NCI-H2171 treated with DMSO at 0.1 percent for 48 hours (cell line): ENCODE measurements around the gene GPR137.
"Not testable (repeated sequence)": the region's sequence is repeated elsewhere in the genome, so short reads cannot be mapped to it uniquely, and the experiment has no call there.

Source experiments
- DNase-seq: peaks from one replicate; lab custom pipeline; 2025; lab: John Stamatoyannopoulos, UW

The GPR137 gene

DNA sequence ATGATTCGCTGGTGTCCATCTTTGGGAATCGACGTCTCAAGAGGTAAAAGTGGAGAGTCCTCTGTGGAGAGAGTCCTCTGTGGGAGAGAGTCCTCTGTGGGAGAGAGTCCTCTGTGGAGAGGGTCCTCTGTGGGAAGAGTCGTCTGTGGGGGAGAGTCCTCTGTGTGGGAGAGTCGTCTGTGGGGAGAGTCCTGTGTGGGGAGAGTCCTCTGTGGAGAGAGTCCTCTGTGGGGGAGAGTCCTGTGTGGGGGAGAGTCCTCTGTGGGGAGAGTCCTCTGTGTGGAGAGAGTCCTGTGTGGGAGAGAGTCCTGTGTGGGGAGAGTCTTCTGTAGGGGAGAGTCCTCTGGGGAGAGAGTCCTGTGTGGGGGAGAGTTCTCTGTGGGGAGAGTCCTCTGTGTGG, 35.4 kb downstream of the GPR137 start:
- no peak for DNase-seq

DNA sequence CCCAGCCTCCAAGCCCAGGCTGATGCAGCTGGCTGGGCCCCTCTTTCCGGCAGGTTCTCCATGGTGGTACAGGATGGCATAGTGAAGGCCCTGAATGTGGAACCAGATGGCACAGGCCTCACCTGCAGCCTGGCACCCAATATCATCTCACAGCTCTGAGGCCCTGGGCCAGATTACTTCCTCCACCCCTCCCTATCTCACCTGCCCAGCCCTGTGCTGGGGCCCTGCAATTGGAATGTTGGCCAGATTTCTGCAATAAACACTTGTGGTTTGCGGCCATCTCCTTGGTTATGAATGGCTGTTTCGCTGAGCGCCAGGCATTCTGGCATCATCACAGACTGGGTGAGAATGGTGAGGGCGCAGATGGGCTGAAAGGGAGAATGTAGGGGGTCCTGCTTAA, 35.9 kb downstream of the GPR137 start:
- peak; percentile 66 for DNase-seq

DNA sequence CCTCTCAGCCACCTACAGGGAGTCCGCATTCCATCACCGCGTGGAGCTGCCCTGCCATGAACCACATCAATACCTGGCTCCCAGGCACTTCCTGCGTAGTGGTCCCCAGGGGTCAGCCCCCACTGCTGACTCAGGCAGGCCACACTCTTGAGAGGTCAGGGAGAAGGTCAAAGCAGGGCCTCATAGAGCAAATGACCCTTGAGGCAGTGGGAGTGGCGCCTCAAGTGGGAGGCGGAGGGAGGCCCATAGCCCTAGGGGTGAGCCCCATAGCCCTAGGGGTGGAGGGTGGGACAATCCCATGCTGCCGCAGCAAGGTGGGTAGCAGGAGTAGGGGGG, 37.2 kb downstream of the GPR137 start:
- DNase-seq, result no peak

DNA sequence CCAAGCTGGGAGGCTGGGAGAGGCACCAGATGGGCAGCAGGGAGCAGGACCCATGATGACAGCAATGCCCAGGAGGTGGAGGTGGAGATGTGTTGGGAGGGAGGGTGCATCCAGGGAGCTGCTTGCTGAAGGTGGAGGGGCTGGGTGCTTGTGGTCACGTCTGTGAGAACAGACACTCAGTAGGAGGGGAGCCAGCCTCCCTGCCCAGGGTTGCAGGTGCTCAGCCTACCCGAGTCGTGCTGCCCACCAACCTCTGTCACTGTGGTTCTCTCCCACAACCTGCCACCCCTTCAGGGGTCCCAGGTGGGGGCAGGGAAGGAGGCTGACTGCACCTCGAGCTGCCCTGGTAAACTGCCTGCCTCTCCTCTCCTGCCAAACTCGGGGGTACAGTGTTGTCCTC, 37.7 kb downstream of the GPR137 start:
- DNase-seq, result no peak

DNA sequence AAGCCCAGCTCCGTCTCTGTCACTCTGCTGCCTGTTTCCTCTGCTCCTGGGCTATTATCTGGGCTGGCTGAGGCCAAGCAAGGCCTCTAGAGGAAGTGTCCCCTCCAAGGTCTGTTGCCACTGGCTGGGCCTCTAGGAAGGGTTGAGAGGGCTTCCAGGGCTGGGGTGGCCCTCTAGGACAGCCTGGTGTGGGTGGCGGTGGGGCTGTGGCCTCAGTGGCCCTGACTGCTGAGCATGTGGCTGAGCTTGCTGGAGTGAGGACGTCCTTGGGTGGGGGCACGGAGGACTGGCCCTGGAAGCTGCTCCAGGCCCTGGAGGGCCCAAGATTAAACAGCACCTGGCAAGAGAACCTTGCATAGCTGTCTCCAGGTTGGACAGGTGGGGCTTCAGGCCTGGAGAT, 38.3 kb downstream of the GPR137 start:
- not testable (repeated sequence) for DNase-seq

DNA sequence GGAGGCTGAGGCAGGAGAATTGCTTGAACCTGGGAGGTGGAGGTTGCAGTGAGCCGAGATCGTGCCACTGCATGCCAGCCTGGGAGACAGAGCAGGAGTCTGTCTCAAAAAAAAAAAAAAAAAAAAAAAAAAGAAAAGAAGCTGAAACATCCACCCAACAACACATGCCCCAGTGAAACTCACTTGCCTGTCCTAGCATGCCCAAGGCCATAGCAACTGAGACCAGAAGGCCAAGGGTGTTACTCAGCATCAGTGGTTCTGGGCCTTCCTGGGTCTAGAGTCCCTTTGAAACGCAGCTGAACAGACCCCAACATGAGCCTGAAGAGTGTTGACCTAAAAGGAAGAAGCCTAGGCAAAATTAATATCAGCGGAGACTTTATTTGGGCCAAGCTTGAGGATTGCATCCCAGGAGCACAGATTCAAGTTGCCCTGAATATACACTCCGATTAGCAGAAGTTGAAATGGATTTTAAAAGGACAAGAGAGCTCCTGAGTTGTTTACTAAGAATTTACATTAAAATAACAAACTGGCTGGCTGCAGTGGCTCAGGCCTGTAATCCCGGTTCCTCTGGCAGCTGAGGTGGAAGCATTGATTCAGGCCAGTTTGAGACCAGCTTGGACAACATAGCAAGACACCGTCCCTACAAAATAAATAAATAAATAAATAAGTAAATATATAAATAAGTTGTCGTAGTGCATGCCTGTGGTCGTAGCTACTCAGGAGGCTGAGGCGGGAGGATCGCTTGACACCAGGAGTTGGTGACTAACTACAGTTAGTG, 39.2 kb downstream of the GPR137 start:
- peak; percentile 68 for DNase-seq

DNA sequence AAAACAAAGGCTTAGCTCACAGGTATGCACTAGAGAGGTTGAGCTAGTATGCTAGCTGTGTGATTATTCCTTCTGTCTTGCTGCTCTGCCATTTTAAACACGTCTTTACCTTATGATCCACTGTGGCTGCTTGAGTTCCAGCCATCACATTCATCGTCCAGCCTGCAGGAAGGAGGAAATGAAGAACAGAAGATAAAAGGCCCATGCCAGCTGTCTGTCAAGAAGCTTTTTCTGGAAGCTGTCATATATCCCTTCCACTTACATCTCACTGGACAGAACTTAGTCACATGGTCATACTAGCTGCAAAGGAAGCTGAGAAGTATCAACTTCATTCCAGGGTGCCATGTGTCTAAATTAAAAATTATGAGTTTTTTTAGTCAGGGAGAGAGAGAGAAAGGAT, 41.7 kb downstream of the GPR137 start:
- DNase-seq, result no peak

DNA sequence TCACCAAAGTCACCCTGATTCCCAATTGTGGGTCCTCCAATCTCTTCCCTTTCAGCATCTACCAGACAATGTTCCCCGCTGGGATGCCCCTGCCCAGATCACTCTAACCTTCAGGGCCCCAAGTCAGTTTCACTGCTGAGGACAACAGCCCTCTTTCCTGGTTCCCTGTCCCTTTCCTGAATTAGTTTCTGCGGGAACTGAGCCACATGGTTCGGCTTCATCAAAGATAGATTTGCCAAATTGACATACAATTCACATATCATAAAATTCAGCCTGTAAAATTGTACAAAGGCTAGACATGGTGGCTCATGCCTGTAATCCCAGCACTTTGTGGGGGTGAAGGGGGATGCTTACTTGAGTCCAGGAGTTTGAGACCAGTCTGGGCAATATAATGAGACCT, 42.3 kb downstream of the GPR137 start:
- DNase-seq, result no peak

DNA sequence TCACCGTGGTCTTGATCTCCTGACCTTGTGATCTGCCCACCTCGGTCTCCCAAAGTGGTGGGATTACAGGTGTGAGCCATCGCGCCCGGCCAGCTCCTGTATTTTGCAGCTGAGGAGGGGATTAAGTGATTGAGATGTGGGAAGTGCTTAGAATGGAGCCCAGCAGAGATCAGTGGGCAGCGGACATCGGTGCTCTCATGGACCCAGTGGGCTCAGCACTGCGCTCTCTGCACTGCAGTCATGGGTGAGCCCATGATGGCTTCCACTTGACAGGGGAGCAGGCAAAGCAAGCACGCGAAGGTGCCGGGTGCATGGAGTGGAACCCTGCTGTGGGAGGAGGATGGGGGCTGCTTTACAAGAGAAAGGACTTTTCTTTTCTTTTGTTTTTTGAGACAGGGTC, 45.2 kb downstream of the GPR137 start:
- no peak for DNase-seq

DNA sequence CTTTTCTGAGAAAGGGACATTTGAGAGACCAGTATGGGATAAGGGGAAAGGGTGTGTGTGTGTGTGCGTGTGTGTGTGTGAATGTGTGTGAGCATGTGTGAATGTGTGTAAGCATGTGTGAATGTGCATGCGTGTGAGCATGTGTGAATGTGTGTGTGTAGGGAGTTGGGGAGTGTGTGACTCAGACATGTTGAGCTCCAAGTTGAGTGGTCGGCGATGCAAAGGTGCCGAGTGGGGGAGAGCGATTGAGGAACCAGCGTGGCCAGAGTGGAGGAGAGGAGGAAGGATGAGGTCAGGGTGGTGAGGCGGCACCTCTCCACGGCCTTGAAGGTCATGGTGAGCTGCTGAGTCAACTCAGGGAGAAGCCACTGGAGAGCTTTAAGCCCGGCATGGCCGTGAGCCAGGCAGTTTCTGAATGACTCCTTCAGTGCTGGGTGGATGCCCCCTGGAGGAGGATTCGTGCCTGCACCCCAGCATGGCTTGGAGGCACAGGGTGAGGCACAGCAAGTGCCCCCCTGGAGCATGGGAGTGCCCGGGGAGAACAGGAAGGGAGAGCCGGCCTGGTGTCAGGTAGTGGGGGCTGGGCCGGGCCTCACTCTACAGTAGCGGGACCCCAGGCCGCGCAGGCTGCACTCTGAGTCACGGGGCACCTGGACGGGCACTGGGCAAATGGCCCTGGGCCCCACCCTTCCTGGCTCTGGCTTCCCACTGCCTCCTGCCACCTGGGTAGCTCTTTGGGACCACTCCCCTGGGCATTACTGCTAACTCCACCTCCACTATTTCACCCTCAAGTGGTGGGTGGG, 46.1 kb downstream of the GPR137 start:
- no peak for DNase-seq

DNA sequence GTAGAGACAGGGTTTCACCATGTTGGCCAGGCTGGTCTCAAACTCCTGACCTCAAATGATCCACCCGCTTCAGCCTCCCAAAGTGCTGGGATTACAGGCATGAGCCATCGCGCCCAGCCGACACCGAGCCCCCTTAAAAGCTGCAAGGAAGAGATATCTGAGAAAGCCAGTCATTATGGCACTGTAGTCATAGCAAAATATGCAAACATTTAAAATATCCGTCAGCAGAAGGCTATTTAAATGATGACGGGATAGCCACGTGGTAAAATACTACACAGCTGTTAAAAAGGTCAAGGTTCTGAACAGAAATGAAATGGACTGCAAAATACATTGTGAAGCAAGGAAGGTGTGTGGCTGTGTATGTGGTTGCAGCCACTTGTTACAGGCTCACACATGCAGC, 47.9 kb downstream of the GPR137 start:
- DNase-seq, result no peak

DNA sequence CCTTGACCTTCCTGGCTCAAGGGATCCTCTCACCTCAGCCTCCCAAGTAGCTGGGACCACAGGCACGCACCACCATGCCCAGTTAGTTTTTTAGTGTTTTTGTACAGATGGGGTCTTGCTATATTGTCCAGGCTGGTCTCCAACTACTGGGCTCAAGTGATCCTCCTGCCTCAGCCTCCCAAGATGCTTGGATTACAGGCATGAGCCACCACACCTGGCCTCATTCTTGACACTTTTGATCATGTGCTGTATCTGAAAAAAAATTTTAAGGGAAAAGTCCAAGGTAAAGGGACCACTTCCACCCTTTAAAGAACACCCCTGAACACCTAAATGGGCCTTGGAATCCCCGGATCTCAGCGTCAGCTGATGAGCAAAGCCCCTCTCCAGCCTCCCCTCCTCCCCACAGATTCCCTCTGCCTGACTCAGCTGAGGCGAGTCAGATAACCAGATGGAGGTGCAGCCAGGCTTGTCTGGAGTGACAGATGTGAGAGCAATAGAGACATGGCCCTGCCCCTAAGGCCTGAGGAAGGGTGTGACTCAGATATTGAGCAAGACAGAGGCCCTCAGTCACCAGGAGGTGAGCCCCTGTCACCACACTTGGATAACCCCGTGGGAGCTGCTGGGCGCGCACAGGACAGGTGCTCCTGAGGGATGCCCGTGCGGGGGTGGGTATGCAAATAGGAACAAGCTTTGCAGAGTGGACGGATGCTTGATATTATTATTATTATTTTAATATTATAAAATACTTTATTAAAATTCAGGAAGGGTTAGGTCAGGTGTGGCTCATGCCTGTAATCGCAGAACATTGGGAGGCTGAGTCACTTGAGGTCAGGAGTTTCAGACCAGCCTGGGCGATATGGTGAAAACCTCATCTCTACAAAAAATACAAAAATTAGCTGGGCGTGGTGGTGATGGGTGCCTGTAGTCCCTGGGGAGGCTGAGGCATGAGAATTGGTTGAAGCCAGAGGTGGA, 49.4 kb downstream of the GPR137 start:
- peak; percentile 99 for DNase-seq

DNA sequence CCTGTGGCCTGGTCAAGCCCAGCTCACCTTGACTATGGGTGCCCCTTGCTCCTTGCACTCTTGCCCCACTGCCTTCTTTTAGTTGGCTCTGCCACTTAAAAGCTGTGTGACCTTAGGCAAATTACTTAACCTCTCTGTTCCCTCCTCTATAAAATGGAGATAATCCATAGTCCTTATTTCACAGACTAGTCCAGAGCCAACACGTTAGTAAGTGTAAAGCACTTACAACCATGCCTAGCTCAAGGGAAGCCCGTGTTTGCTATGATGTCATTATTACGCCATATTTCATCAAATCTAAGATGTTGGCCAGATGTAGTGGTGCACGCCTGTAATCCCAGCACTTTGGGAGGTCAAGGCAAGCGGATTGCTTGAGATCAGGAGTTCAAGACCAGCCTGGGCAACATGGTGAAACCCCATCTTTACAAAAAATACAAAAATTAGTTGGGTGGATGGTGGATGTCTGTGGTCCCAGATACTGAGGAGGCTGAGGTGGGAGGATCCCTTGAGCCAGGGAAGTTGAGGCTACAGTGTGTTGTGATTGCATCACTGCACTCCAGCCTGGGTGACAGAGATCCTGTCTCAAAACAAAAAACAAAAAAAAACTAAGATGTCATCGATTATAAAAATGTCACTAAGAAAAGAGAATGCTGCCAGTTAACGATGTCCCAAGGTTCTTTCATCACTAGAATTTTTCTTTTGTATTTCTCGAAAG, 52.0 kb downstream of the GPR137 start:
- no peak for DNase-seq

DNA sequence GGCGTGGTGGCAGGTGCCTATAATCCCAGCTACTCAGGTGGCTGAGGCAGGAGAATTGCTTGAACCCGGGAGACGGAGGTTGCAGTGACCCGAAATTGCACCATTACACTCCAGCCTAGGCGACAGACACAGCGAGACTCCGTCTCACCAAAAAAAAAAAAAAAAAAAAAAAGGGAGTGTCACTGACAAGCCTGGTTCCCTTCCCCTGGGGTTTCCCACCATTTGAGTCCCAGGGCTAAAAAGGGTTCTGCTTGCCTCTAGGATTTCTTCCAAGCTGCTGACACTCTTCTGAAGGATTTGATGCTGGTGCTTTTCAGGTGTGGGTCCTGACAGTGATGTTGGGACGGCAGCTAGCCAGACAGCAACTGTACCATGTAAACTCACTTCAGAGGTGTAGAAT, 53.1 kb downstream of the GPR137 start:
- peak; percentile 76 for DNase-seq
